ENCODE measurements around the gene TGFB2. TPM values are rescaled to one million over a fixed set of nuclear protein-coding genes. Genes with fewer than 3 reads are reported as not detected.

The TGFB2 gene
- polyA plus RNA-seq, 2 of the 4 experiments (the other 2 are of a cell fraction), result 29.7 to 65.8 TPM

GRCh38 chr1:218456444-218456843 is 111.3 kb downstream of the TGFB2 start:
- FAIRE-seq, result no peak
- Histone ChIP-seq H3K4me1 (peaks cover 23% of the 10 kb centered on the region), H3K9me3 (no peaks in the 10 kb centered on the region), H3K4me3 (no peak overlapping the region), H3K27ac (peak overlapping the region in 1 of 2 experiments; percentile 42; a peak in 1 of 6 replicates), H3K4me2 (no peak overlapping the region)
- POLR2A ChIA-PET, result no interaction called here
- CTCF ChIA-PET, result interaction anchor here (1.2 kb wide), 1 partner anchor 19 kb away, joined by 5 read pairs; no protein-coding TSS in a partner anchor
- no peak for TF ChIP-seq E2F6 (IDR thresholded peaks at IDR 0.05; ENCODE audit: borderline replicate concordance, low read depth)
- no peak for TF ChIP-seq NPAS2 (CRISPR knock-in tag; IDR thresholded peaks at IDR 0.05; ENCODE audit: borderline replicate concordance)
- no peak for TF ChIP-seq CBX2 (IDR thresholded peaks at IDR 0.05; ENCODE audit: borderline replicate concordance, low read depth)
- no peak for TF ChIP-seq JUN (IDR thresholded peaks at IDR 0.05)
- no peak for TF ChIP-seq FOXS1 (CRISPR knock-in tag; IDR thresholded peaks at IDR 0.05)
- TF ChIP-seq RFX5 (IDR thresholded peaks at IDR 0.05), result no peak
- ATAC-seq, result no peak
- WGBS (ENCODE audit: missing lambda C conversion rate), result 83% methylated on average over 3 of the region's 3 CpGs
- DNase-seq (ENCODE audit: low read depth in 1 of 2, low spot score in 1 of 2), result no peak

DNA sequence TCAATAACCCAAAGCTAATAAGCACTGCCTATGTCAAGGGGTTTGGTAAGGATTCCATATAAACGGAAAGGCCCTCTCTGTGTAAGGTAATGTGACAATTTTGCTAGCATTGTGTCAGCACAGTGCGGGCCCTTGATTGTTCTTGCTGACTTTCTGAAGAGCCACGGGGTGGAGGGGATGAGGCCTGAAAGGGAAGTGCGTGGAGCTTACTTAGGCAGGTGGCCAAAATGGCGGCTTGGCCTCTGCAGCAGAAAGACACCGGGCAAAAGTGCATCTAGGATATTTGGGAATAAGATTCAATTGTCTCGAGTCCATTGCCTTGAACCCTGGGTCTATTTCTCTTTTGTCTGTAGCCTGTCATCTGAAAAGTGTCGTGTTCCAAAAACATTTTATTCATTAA is 114.3 kb downstream of the TGFB2 start:
- peak overlapping the region; percentile 78 to 92 for H3K27ac ChIP-seq
- FAIRE-seq, result peak; percentile 28
- no peak for DNase-seq (ENCODE audit: low read depth in 1 of 2, low spot score in 1 of 2)
- 67% methylated on average over 8 of the region's 8 CpGs for WGBS (ENCODE audit: missing lambda C conversion rate)
- POLR2A ChIA-PET, result interaction anchor here (1.3 to 2.1 kb wide), 3 partner anchors 21 to 114 kb away, joined by 4 to 10 read pairs (median 7); partner anchors contain the start of gene TGFB2
- no peak overlapping the region for H3K4me3 ChIP-seq
- CTCF ChIA-PET, result interaction anchor here (1.0 to 2.4 kb wide), 2 partner anchors 57 to 113 kb away, joined by 3 to 5 read pairs; no protein-coding TSS in a partner anchor
- H3K4me1 ChIP-seq, result peaks cover 45% of the 10 kb centered on the region
- TF ChIP-seq ELK1 (IDR thresholded peaks at IDR 0.05; ENCODE audit: low read depth, low read length) (no peak), USF2 (IDR thresholded peaks at IDR 0.05) (no peak), NPAS2 (CRISPR knock-in tag; IDR thresholded peaks at IDR 0.05; ENCODE audit: borderline replicate concordance) (no peak), CBX2 (IDR thresholded peaks at IDR 0.05; ENCODE audit: borderline replicate concordance, low read depth) (no peak), CTCF (IDR thresholded peaks at IDR 0.05) (no peak), TP53 (CRISPR knock-in tag; IDR thresholded peaks at IDR 0.05) (no peak), EHMT2 (IDR thresholded peaks at IDR 0.05; ENCODE audit: low read depth) (0 out of 2 replicates have a peak, but pooled peaks have one; percentile 18), HOXA7 (CRISPR knock-in tag; IDR thresholded peaks at IDR 0.05) (no peak)
- no peak for ATAC-seq
- no peaks in the 10 kb centered on the region for H3K9me3 ChIP-seq
- peak overlapping the region; percentile 85 for H3K4me2 ChIP-seq

GRCh38 chr1:218459878-218460711 is 115.0 kb downstream of the TGFB2 start:
- DNase-seq (ENCODE audit: low read depth in 1 of 2, low spot score in 1 of 2) (peak; percentile 78 to 84), FAIRE-seq (peak; percentile 76), ATAC-seq (peak; percentile 90 to 92)
- POLR2A ChIA-PET, result interaction anchor here (1.8 to 2.1 kb wide), 2 partner anchors 20 to 115 kb away, joined by 7 to 10 read pairs; partner anchors contain the start of gene TGFB2
- H3K4me3 ChIP-seq, result 0 out of 3 replicates have a peak overlapping the region, but pooled peaks have one; percentile 10
- H3K4me1 ChIP-seq, result peaks cover 50% of the 10 kb centered on the region
- H3K9me3 ChIP-seq, result no peaks in the 10 kb centered on the region
- 3% methylated on average over 6 of the region's 6 CpGs for WGBS (ENCODE audit: missing lambda C conversion rate)
- peak overlapping the region; percentile 85 for H3K4me2 ChIP-seq
- CTCF ChIA-PET, result interaction anchor here (1.0 to 2.4 kb wide), 2 partner anchors 56 to 114 kb away, joined by 3 to 5 read pairs; no protein-coding TSS in a partner anchor
- peak overlapping the region; percentile 78 to 92 for H3K27ac ChIP-seq
- TF ChIP-seq, protein P1, sequence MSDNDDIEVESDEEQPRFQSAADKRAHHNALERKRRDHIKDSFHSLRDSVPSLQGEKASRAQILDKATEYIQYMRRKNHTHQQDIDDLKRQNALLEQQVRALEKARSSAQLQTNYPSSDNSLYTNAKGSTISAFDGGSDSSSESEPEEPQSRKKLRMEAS (IDR thresholded peaks at IDR 0.05), result peak; percentile 61; the same call in 1 of the 2 replicates
- TF ChIP-seq ATOH8 (CRISPR knock-in tag; IDR thresholded peaks at IDR 0.05; ENCODE audit: low read depth), result no peak
- TF ChIP-seq NR3C1 (IDR thresholded peaks at IDR 0.05), result no peak
- TF ChIP-seq JUN (IDR thresholded peaks at IDR 0.05), result peak in 1 of 2 experiments; percentile 62; a peak in 1 of 5 replicates
- TF ChIP-seq PHF8 (IDR thresholded peaks at IDR 0.05; ENCODE audit: borderline replicate concordance, low read depth), result no peak
- no peak for TF ChIP-seq RFX5 (IDR thresholded peaks at IDR 0.05)
- TF ChIP-seq JUNB (IDR thresholded peaks at IDR 0.05), result peak; percentile 79
- no peak for TF ChIP-seq NFE2L2 (conservative IDR thresholded peaks at IDR 0.05; ENCODE audit: low read length)
- TF ChIP-seq FOSB (CRISPR knock-in tag; IDR thresholded peaks at IDR 0.05), result no peak
- no peak for TF ChIP-seq TP53 (CRISPR knock-in tag; IDR thresholded peaks at IDR 0.05)
- no peak for TF ChIP-seq BHLHE40 (IDR thresholded peaks at IDR 0.05; ENCODE audit: low read depth, low read length)
- TF ChIP-seq, protein P2, sequence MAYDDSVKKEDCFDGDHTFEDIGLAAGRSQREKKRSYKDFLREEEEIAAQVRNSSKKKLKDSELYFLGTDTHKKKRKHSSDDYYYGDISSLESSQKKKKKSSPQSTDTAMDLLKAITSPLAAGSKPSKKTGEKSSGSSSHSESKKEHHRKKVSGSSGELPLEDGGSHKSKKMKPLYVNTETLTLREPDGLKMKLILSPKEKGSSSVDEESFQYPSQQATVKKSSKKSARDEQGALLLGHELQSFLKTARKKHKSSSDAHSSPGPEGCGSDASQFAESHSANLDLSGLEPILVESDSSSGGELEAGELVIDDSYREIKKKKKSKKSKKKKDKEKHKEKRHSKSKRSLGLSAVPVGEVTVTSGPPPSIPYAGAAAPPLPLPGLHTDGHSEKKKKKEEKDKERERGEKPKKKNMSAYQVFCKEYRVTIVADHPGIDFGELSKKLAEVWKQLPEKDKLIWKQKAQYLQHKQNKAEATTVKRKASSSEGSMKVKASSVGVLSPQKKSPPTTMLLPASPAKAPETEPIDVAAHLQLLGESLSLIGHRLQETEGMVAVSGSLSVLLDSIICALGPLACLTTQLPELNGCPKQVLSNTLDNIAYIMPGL (CRISPR knock-in tag; IDR thresholded peaks at IDR 0.05; ENCODE audit: borderline replicate concordance), result no peak
- TF ChIP-seq ZC3H11A (IDR thresholded peaks at IDR 0.05), result no peak
- peak; percentile 63; the same call in 1 of the 2 replicates for TF ChIP-seq GATA3 (IDR thresholded peaks at IDR 0.05; ENCODE audit: borderline replicate concordance)
